MCF 10A (cell line): ENCODE measurements around the gene KMT2D. TPM values are rescaled to one million over a fixed set of nuclear protein-coding genes. Genes with fewer than 3 reads are reported as not detected.

Source experiments
- Bru-seq: library from RNA; stranded (reverse); fragments of 400-500 nt; gene quantifications from one replicate; lab custom pipeline; 2021; lab: Mats Ljungman, UMichigan
- BruChase-seq, 2 experiments: library from RNA; stranded (reverse); fragments of 400-500 nt; gene quantifications; one replicate each; lab custom pipeline; 2021; lab: Mats Ljungman, UMichigan
- BruUV-seq: library from RNA; stranded (reverse); fragments of 400-500 nt; replicated peaks from 2 replicates; lab custom pipeline; 2021; lab: Mats Ljungman, UMichigan
- CTCF ChIA-PET: fragments of 300-600 bp; sonication (Branson Sonifier 250); formaldehyde crosslinking; extraction: SDS; loops from one replicate; lab custom pipeline; 2021; ENCODE audit warnings: antibody characterized with exemption, inconsistent platforms; lab: Yijun Ruan, JAX
- POLR2A ChIA-PET: fragments of 300-600, 350-650 bp; sonication (Branson Sonifier 250); formaldehyde crosslinking; extraction: SDS; loops from one replicate; lab custom pipeline; 2020; ENCODE audit warnings: antibody characterized with exemption, inconsistent platforms; lab: Yijun Ruan, JAX
- DNase-seq: peaks from one replicate; pipeline ENCODE4 v3.0.0-alpha.2; 2018; ENCODE audit not compliant: unreplicated experiment
- H3K27ac Mint-ChIP-seq: one replicate; pipeline ENCODE4 v1.8.0; 2022; ENCODE audit warnings: mild to moderate bottlenecking, low read depth, mixed read lengths; ENCODE audit not compliant: unreplicated experiment
- H3K27me3 Mint-ChIP-seq: one replicate; pipeline ENCODE4 v1.8.0; 2022; ENCODE audit warnings: mixed read lengths; ENCODE audit not compliant: insufficient read depth, unreplicated experiment
- H3K36me3 Mint-ChIP-seq: one replicate; pipeline ENCODE4 v1.8.0; 2022; ENCODE audit warnings: mild to moderate bottlenecking, moderate library complexity, mixed read lengths; ENCODE audit not compliant: insufficient read depth, unreplicated experiment
- H3K4me1 Mint-ChIP-seq: one replicate; pipeline ENCODE4 v1.8.0; 2022; ENCODE audit warnings: mixed read lengths; ENCODE audit not compliant: insufficient read depth, unreplicated experiment
- H3K4me3 Mint-ChIP-seq: one replicate; pipeline ENCODE4 v1.8.0; 2022; ENCODE audit warnings: mild to moderate bottlenecking, moderate library complexity, mixed read lengths; ENCODE audit not compliant: unreplicated experiment
- H3K9me3 Mint-ChIP-seq: one replicate; pipeline ENCODE4 v1.8.0; 2022; ENCODE audit warnings: mixed read lengths; ENCODE audit not compliant: unreplicated experiment
- CTCF ChIP-seq: fragments of 200-600 bp; IDR thresholded peaks from one replicate; pipeline ENCODE4 v1.8.0; 2022; ENCODE audit warnings: antibody characterized with exemption, mild to moderate bottlenecking; ENCODE audit not compliant: unreplicated experiment
- intact Hi-C: fragments of 100-400 bp; cut with micrococcal nuclease; formaldehyde crosslinking; loops from 2 replicates; pipeline ENCODE4 v1.14.1; 2022
- long read RNA-seq: library from polyadenylated mRNA; stranded (forward); transcript quantifications from one replicate; pipeline ENCODE4 v2.0.0, GENCODE V29; 2022
- total RNA-seq: library from RNA; stranded (reverse); gene quantifications from 2 replicates; pipeline ENCODE4 v1.2.3, GENCODE V29; 2022

KMT2D gene
- total RNA-seq (76.9 and 92.5 TPM in 2 replicates), Bru-seq, nascent RNA (percentile 75 among the genes with signal in this experiment), BruChase-seq, experiment 1, labeled RNA remaining after a 6-hour chase (percentile 96 among the genes with signal in this experiment), BruChase-seq, experiment 2, labeled RNA remaining after a 2-hour chase (percentile 89 among the genes with signal in this experiment)
- long read RNA-seq, partial matches to known transcripts: 1 of 17 reads
- long read RNA-seq, other reads (novel, unspliced or antisense): 16 of 17 reads

- no peaks in the 10 kb centered on the region for H3K27me3 Mint-ChIP-seq
- H3K27ac Mint-ChIP-seq: peak within 1 kb of the TSS; percentile 89
- BruUV-seq: TSS peak; percentile 57
- TF ChIP-seq CTCF: no peak
- H3K4me1 Mint-ChIP-seq: peaks cover 32% of the 10 kb centered on the region
- ChIA-PET CTCF (interaction anchor here (0.6 to 1.2 kb wide), 4 partner anchors 10 to 723 kb away, joined by 3 to 5 read pairs (median 3); no protein-coding TSS in a partner anchor), POLR2A (interaction anchor here (0.7 to 5.1 kb wide), 7 partner anchors 9 to 208 kb away, joined by 3 to 58 read pairs (median 5); partner anchors contain the start of genes LMBR1L, RHEBL1 and TUBA1B)
- intact Hi-C loops: loop anchor here (10.0 kb wide), 1 partner anchor 204 kb away; the partner anchor contains the start of gene TUBA1C
- peak within 1 kb of the TSS; percentile 91 for H3K4me3 Mint-ChIP-seq
- H3K36me3 Mint-ChIP-seq: peaks cover 8% of the 10 kb centered on the region
- H3K9me3 Mint-ChIP-seq: no peaks in the 10 kb centered on the region
- peak; percentile 91 for DNase-seq
These were observed at the start of gene KMT2D for GRCh38 chr12:49060237-49061156. KMT2D (minus strand) TSS chr12:49060794; CDS start chr12:49055324, 5,470 bp downstream.

GRCh38 chr12:49109641-49110463 is 49.3 kb upstream of the KMT2D start:
- no peak for DNase-seq
- H3K27me3 Mint-ChIP-seq: no peaks in the 10 kb centered on the region
- peak overlapping the region; percentile 97 for H3K27ac Mint-ChIP-seq
- TSS peak; percentile 35 for BruUV-seq
- CTCF ChIA-PET: interaction anchor here (0.5 to 5.0 kb wide), 13 partner anchors 10 to 309 kb away, joined by 3 to 27 read pairs (median 5); partner anchors contain the start of gene TUBA1B
- POLR2A ChIA-PET: interaction anchor here (0.5 to 7.2 kb wide), 31 partner anchors 10 to 952 kb away, joined by 3 to 150 read pairs (median 3); partner anchors contain the start of genes ADCY6, ARF3, ASB8 and DHH
- no peaks in the 10 kb centered on the region for H3K36me3 Mint-ChIP-seq
- peaks cover 23% of the 10 kb centered on the region for H3K4me1 Mint-ChIP-seq
- no peak for TF ChIP-seq CTCF
- H3K9me3 Mint-ChIP-seq: no peaks in the 10 kb centered on the region
- H3K4me3 Mint-ChIP-seq: peak overlapping the region; percentile 86
- intact Hi-C loops: loop anchor here (1.0 kb wide), 1 partner anchor 125 kb away; no protein-coding TSS in a partner anchor

- H3K4me1 Mint-ChIP-seq: peaks cover 23% of the 10 kb centered on the region
- H3K4me3 Mint-ChIP-seq: peak overlapping the region; percentile 86
- intact Hi-C loops: no loop called here
- no peaks in the 10 kb centered on the region for H3K36me3 Mint-ChIP-seq
- no peak for TF ChIP-seq CTCF
- no peaks in the 10 kb centered on the region for H3K9me3 Mint-ChIP-seq
- H3K27ac Mint-ChIP-seq: peak overlapping the region; percentile 97
- CTCF ChIA-PET: interaction anchor here (0.6 to 5.0 kb wide), 11 partner anchors 9 to 472 kb away, joined by 3 to 27 read pairs (median 7); partner anchors contain the start of gene TUBA1B
- peak; percentile 60 for DNase-seq
- POLR2A ChIA-PET: interaction anchor here (0.6 to 7.2 kb wide), 13 partner anchors 10 to 160 kb away, joined by 3 to 150 read pairs (median 14); partner anchors contain the start of genes DHH, PRKAG1, RHEBL1 and TUBA1B
- no TSS peak for BruUV-seq
- H3K27me3 Mint-ChIP-seq: no peaks in the 10 kb centered on the region
These were observed 48.4 kb upstream of the KMT2D start for GRCh38 chr12:49108958-49109404.
